Stimulated activated CD4-positive, alpha-beta T cell treated with anti-CD3 and anti-CD28 coated beads, Interleukin-1b, Interleukin-23, amount 100 ng/mL, for 24 hours (primary cell): ENCODE measurements around the gene EPDR1.

Source experiments
- DNase-seq, 4 experiments: peaks; one replicate each; pipeline ENCODE4 v3.0.0-alpha.2; 2020; ENCODE audit warnings: low read depth in 4 of 4, low spot score in 1 of 4

The EPDR1 gene

DNA sequence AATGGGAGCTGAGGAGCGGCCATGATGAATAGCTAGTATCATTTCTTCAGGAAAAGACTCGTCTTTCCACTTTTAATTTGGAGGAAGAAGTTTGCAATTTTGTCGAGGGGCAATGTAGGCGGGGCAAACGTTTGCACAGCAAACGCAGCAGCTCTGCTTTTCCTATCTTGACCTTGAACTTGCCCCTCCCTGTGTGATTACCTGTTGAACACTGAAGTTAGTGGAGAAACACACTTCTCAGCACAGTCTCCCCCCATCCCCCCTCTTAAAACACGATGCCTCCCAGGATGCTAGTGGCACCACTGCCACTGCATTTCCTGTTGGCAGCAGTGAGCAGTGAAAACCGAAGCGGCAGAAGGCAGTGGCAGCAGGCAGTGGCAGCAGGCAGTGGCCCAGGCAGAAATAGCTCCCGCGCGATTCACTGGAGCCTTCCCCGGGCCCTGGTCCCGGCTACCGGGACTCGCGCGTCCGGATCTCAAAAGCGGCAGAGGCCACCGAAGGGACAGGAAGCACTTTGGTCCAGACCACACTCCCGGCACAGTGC lies at the start of gene EPDR1:
EPDR1 (plus strand) TSS at position 336 of the 544 bp plus-strand sequence. CDS start 300 bp downstream, outside the sequence.
- DNase-seq = no peak

DNA sequence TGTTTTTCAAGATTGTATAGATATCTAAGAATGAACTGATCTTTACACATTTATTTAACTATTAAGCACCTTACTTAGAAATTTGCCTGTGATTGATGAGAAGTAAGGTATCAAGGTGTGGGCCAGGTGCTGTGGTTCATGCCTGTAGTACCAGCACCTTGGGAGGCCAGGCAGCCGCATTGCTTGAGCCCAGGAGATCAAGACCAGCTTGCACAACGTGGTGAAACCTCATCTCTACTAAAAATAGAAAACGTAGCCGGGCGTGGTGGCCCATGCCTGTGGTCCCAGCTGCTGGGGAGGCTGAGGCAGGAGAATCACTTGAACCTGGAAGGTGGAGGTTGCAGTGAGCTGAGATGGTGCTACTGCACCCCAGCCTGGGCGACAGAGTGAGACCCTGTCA lies 38.4 kb upstream of the EPDR1 start:
- no peak for DNase-seq

GRCh38 chr7:37893359-37893758 lies 27.1 kb upstream of the EPDR1 start:
- DNase-seq = no peak

GRCh38 chr7:37894671-37895070 lies 25.8 kb upstream of the EPDR1 start:
- no peak for DNase-seq

DNA sequence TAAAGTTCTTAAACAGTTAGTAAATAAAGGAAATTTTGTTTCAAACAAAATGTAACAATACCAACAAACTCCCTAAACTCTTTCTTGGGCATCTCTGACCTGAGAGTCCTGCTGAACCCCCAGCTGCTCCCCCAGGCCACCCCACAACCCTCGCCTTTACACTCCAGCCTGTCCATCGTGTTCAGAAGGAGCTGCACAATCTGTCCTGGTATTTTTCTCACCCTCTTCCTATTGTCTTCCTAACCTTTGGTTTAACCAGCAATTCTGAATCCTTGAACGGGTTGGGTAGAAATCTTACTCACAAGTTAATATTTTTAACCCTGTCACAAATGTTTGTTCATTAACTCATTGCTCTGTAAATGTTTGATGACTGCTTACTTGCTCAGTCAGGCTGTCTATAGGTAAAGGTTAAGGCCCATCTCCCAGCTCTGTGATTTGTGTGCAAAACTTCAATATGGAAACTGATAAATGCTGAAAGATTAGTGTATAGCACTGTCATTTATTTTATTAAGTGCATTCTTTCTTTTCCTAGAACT lies 20.7 kb upstream of the EPDR1 start:
- DNase-seq = no peak

GRCh38 chr7:37901236-37901827 lies 19.1 kb upstream of the EPDR1 start:
- DNase-seq = no peak

DNA sequence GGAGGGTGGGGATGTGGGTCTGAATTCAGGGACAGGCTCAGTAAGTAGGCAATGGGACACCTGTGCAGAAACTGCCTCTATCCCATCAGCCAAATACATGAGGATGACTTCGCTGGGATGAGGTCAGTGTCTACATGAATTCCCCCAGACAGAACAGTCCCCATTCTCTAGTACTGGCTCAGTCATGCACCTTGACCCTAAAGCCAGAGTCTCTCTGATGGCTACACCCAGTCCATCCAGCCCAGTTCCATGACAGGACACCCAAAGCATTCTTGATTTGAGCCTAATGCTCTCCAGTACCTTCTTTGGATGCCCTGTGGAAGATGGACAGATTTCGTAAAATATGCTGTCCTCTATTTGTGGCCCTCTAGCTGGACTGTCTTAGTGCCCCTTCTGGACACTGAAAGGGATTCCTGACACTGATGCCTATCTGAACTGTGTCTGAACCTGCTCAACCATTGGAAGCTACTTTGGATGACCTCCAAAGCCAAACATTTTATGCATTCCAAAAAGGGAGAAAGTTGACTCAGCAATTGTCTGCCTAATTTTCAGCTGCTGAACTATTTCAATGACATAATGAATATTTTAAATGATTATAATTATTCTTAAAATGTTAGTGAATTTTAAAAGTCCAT lies 18.4 kb upstream of the EPDR1 start:
- DNase-seq = no peak

DNA sequence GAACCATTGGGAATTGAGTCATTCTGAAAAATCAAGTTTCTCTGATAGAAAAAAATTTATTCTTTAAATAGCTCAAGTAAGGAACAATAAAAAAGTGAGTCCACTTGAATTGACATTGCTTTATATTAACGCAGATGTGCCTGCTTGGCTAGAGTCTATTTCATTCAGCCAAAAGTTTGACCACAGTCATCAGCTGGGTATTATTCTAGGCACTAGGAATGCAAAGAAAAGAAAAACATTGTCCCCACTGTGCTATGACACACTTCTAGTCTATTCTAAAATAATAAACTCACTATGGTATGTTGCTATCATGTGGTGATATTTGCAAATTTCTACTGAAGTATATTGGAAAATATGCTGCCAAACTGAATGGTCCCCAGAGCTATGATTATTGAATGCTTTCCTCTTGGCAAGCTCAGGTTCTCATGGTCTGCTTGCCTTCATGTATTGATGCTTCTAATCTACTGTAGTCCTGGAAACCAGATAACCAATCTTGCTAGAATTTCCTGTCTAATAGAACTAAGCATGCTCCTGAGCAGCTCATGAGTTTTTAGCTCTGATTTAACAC lies 12.1 kb upstream of the EPDR1 start:
- DNase-seq = no peak

- no peak for DNase-seq
These were observed 7.7 kb upstream of the EPDR1 start for GRCh38 chr7:37912756-37913155.

DNA sequence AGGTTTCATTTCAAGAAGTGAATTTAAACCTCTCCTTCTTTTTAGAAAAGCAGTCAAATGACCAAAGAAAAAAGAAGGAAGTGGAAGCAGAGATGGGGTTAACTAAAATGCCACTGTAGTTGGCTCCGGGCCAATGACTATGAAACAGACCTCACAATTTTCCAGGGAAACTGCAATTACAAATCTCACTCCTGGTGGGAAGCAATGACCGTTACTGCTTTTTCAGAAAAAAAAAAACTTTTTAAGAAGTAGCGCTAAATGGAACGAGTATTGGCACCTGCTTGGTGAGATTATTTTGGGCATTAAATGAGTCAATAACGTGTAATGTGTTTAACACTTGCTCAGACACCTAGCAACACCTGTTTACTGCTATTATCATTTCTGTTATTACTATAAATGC lies 5.0 kb upstream of the EPDR1 start:
- no peak for DNase-seq

DNA sequence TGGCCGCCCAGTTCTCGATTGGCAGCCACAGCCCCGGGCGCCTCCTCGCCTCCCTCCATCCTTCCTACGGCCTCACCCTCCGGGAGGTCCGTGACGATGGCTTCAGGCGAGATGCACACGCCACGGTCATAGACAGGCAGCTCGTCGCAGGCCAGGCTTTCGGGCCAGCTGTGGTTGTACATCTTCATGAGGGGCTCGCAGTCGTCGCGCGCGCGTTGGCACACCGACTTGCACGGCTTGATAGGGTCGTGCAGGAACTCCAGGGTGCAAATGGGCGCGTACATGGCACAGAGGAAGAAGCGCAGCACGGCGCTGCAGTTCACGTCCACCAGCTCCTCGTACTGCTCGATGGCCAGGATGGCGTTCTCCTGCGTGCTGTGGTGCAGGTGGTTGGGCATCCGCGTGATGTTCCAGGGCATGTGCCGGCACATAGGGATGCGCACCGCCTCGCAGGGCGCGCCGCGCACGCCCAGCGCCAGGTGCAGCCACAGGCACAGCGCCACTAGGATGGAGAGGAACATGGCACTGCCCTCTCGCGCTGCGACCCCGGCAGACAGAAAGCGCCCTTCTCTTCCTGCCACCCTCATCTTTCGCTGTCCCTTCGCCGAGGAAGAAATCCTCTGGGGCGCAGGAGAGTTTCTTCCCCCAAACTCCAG lies 4.3 kb upstream of the EPDR1 start:
- no peak for DNase-seq

DNA sequence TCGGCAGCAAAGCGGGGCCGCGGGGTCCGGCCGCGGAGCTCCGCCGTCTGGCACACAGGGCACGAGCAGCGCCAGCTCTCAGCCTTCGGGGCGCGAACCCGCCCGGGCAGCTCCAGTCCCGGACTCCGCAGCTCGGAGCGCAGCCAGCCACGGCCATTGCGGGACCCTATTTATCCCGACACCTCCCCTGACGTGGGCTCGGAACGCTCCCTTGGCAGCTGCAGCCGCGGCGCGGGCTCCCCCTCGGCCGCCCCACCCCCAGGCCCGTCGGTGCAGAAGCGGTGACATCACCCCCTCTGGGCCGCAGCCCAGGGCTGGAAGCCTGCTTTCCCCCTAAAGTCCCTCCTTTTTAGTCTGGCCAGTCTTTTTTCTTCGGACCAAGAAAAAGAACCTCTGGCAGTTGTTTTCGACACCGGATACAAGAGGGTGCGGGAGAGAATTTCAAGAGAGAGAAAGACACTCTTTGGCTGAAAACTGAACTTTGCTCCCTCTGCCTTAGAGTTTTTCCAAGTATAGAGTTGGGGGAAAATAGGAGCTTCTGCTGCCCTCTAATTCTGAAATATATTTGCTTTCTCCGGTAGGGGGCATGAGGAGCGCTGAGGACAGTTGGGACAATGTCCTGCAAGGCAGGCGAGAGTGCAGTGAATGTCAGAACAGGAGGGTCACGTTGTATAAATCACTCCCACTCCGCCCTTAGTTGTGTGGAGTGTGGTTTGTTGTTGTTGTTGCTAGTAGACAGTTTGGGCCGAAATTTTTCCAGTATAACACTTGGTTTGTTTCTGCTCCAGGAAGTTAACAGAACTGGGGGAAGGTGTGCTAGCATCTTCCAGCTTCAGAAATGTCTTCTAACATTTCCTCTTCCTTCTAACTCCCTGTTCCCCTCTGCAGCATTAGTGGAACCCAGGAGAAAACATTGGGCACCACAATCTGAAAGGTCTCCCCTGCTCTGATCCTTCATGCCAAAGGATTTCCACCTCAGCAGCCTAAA lies 3.5 kb upstream of the EPDR1 start, which contains the start of gene SFRP4:
SFRP4 (minus strand) TSS at position 145 of the 988 bp plus-strand sequence. CDS start 280 bp downstream, outside the sequence.
- no peak for DNase-seq

GRCh38 chr7:37918526-37918925 lies 1.9 kb upstream of the EPDR1 start:
- DNase-seq = no peak

DNA sequence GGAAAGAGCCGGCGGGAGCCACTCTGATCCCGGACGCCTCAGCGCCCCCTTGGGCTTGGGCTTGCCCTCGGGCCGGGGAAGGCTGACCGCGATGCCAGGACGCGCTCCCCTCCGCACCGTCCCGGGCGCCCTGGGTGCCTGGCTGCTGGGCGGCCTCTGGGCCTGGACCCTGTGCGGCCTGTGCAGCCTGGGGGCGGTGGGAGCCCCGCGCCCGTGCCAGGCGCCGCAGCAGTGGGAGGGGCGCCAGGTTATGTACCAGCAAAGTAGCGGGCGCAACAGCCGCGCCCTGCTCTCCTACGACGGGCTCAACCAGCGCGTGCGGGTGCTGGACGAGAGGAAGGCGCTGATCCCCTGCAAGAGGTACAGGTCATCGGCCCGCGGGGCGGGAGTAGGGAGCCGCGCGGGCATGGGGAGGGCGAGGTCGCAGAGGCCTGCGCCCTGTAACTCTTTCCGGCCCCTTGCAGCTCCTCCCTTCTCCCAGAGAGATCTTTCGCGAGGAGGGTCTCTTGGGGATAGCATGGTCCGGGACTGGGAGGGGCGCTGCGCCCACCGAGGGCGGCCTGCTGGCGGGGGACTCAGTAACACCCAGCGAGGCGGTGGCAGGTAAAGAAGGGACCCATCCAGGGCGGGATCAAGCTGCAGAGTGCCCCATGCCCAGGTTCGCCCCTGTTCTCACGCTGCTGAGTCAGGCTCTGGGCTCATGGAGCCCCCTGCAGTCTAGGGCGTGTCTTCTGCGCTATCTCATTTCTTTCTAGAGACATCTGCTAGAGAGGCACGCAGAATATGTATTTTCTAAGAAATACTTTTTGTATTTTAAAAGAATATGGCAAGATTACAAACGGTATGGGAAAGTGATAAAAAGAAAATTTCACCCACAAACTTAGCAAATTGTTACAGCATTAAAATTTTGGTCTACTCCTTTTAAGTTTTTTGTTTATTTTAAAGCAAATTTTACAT lies 687 bp downstream of the EPDR1 start:
- no peak for DNase-seq

GRCh38 chr7:37921876-37922275 lies 1.4 kb downstream of the EPDR1 start:
- no peak for DNase-seq

DNA sequence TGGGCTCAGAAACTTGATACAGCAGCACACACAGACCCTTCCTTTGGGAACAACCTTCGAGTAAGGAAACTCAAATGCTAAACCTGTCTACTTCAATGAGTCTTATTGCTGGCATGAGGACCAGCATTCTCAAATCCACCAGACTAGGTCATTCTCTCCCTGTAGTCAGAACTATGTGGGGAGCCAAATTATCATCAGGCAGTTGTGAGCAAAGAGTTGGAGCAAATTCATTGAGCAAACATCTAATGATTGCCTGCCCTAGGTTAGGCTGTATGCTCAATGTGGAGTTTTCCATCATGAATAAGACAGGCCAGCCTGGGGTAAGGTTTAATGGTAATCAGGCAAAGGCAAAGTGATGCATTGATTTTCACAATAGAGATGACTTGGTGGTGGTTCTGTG lies 3.6 kb downstream of the EPDR1 start:
- no peak for DNase-seq

- no peak for DNase-seq
These were observed 4.1 kb downstream of the EPDR1 start for GRCh38 chr7:37924491-37925041.

GRCh38 chr7:37925620-37926019 lies 5.2 kb downstream of the EPDR1 start:
- DNase-seq = no peak
